GM19099 (cell line): ENCODE results near the gene PTCD2.

Experiments used
- POLR2A ChIP-seq: IDR thresholded peaks from 3 replicates; pipeline ENCODE4 v1.6.1; 2011; ENCODE audit warnings: low read depth; ENCODE audit not compliant: insufficient read length; ENCODE audit errors: extremely low read depth

Gene PTCD2, protein sequence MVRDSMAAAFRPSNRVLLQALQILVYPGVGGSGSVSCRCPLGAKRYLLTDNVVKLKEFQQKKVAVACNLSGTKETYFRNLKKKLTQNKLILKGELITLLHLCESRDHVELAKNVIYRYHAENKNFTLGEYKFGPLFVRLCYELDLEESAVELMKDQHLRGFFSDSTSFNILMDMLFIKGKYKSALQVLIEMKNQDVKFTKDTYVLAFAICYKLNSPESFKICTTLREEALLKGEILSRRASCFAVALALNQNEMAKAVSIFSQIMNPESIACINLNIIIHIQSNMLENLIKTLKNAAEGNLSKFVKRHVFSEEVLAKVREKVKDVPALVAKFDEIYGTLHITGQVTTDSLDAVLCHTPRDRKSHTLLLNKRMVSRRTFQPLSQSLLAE

DNA sequence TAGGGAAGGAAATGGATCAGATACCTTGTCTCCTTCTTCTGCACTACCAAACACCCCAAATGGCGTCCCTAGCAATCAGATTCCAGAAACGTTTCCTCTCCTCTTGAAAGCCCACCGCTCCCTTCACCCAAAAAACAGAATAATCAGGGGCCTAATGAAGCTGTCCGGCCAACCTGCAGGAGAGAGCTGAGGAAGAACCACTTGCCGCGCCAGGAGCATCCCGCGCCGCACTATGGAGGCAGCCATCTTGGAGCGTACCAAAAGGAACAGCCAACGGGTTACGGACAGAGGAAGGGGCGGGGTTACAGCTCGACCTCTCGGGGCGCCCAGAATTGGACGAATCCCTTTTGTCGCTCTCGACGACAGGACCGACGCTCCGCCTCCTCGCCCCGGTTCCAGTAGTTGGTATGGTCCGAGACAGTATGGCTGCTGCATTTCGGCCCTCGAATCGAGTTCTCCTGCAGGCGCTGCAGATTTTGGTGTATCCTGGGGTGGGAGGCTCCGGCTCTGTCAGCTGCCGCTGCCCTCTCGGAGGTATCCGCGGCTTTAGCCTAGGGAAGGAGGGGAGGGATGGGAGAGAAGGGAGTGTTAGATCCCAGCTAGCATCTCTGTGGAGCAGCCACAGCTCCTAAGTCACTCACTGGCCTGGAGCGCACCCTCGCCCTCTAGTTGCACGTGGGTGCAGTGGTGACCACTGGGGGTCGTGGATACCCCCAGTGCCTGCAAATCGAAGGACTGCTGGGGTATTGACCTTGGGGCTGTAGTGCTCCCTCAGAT lies at the start of gene PTCD2, which contains the start of gene MRPS27:
PTCD2 (plus strand) TSS at position 398 of the 777 bp plus-strand sequence; CDS start at position 408, 10 bp downstream.
MRPS27 (minus strand) TSS at position 265 of the 777 bp plus-strand sequence; CDS start at position 246, 19 bp downstream.
- TF ChIP-seq POLR2A = peak; percentile 94

DNA sequence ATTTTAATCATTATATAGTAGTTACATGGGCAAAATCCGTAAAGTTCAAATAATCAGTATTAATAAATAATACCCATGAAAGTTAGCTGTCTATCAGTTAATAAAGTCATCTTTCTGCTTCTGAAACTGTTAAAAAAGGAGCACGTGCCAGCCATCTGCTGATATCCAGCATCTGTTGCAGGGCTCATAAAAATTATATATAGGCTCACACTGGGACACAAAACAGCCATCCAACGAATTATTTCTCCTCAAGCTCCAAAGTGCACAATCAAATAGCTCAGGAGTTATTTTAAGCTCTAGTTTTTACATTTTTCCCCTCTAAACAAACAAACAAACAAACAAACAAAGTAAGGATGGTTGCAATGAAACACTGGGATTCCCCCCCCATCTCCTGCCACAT lies 48.5 kb upstream of the PTCD2 start:
- TF ChIP-seq POLR2A = no peak

DNA sequence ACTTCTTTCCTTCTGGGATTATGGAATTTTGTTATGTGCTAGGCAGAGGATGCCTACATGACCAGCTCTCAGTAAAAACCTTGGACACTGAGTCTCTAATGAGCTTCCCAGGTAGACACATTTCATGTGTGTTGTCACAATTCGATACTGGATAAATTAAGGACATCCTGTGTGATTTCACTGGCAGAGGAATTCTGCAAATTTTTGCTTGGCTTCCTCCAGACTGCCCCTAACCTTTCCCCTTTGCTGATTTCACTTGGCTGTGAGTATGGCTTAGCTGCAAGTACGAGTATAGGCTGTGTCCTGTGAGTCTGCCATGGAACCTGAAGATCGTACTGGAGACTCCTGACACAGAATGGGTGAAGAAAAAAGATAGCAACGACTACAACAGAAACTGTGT lies 47.8 kb upstream of the PTCD2 start:
- no peak for TF ChIP-seq POLR2A

DNA sequence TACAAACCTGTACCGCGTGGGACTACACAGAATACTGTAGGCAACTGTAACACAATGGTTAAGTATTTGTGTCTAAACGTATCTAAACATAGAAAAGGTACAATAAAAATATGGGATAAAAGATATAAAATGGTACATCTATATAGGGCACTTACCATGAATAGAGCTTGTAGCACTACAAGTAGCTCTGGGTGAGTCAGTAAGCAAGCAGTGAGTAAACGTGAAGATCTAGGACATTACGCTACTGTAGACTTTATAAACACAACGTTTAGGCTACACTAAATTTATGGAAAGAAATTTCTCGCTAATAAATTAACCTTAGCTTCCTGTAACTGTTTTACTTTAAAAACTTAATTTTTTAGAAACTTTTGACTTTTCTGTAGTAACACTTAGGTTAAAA lies 46.6 kb upstream of the PTCD2 start:
- TF ChIP-seq POLR2A = no peak

DNA sequence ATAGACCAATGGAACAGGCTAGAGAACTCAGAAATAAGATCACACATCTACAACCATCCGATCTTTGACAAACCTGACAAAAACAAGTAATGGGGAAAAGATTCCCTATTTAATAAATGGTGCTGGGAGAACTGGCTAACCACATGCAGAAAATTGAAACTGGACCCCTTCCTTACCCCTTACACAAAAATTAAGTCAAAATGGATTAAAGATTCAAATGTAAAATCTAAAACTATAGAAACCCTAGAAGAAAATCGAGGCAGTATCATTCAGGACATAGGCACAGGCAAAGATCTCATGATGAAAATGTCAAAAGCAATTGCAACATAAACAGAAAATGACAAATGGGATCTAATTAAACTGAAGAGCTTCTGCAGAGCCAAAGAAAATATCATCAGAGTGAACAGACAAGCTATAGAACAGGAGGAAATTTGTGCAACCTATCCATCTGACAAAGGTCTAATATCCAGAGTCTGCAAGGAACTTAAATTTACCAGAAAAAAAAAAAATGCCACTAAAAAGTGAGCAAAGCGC lies 43.9 kb upstream of the PTCD2 start:
- no peak for TF ChIP-seq POLR2A

DNA sequence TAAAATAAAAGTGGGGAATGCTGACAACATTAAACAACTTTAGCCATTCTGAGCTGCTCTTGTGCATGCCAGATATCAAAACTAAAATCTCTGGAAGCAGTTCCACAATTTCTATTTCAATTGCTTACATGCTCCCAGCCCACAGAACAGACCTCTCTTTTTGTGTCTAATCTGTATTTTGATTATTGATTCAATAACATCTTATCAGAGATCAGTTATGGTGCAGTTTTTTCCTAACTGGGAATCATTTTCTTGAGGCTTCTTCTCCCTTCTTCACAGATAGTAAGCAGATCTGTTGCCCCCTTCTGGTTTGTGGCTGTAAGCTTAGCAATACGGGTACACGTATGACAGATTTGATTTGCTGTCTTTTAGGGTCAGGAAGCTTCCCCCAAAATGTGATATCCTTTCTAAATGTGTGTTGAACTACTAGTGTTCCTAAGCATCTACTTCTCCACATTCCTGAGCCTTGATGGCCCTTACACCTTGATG lies 39.5 kb upstream of the PTCD2 start:
- TF ChIP-seq POLR2A = no peak

DNA sequence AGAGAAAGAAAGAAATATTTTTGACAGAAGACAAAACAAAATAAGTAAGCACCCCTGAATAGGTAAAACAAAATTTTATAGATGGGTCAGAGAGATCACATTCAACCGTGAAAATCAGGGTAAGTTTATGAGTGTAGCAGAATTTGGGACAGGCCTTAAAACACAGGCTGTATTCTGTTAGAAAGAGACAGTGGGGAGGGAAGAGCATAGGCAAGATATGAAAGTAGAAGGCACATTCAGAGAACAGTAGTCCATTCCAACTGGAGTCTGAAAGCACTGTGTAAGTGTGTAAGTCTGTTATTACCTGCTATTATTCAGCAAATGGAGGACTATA lies 38.8 kb upstream of the PTCD2 start:
- TF ChIP-seq POLR2A = no peak

DNA sequence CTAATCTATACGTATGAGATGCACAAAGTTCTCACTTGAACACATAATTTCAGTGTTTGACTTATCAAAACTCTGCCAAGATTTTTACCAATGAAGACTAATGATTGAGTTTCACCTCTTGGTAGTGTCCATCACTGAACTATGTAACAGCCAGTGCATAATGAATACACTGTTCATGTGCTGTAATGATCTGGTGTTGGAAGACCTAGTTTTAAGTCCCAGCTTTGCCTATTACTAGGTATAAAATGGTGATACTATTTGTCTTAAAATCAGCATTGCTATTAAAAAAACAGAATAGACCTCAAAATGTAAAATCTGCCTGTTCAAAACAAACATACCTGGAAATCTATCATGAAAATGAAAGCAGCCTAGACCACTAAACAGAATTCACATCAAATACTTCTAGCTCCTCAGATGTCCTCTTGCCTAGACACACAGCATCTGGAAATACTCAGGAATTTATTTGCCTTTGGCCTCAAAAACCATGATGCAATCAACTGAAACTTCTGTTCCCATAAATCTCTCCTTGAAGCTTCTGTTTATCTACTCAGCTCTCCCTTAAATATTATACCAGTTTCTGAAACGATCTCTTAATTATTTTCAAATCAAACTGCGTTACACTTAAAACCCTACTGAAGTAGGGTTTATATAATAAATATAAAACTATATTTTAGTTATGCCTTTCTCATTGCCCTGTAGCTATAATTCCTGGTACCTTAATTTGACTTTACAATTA lies 38.2 kb upstream of the PTCD2 start:
- no peak for TF ChIP-seq POLR2A

DNA sequence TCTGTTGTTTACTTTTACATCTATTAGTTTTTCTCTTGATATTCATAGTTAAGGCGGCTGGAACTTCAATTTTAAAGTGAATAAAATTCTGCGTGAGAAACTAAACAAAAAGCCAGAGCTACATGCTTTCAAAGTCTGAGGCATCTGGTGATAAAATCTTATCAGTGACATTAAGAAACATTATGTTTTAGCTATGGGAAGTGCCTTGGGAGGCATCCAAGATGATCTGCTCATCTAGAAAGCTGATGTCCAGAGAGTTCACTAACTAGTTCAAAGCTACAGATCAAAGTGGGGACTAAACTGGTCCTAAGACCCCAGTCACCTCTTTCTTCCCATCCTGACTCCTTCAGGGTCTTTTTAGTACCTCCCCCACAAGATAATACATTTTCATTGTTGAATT lies 37.3 kb upstream of the PTCD2 start:
- TF ChIP-seq POLR2A = no peak

DNA sequence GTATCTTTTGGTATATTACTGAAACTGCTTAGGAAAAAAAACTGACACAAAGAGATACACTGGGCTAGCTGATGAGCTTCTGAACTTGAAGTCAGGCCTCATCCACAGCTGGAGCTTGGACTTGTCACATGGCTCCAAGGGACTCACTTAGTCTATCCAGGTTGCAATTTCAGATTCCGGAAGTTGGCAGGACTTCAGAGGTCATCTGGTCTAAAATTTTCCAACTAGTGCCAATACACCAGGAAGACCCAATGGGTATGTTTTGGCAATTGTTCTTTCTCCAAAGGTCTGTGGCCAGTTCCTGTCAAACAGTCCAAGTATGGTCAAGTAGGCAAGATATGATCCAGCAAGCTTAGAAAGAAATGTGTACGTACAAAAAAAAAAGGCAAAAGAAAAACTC lies 36.8 kb upstream of the PTCD2 start:
- TF ChIP-seq POLR2A = no peak

DNA sequence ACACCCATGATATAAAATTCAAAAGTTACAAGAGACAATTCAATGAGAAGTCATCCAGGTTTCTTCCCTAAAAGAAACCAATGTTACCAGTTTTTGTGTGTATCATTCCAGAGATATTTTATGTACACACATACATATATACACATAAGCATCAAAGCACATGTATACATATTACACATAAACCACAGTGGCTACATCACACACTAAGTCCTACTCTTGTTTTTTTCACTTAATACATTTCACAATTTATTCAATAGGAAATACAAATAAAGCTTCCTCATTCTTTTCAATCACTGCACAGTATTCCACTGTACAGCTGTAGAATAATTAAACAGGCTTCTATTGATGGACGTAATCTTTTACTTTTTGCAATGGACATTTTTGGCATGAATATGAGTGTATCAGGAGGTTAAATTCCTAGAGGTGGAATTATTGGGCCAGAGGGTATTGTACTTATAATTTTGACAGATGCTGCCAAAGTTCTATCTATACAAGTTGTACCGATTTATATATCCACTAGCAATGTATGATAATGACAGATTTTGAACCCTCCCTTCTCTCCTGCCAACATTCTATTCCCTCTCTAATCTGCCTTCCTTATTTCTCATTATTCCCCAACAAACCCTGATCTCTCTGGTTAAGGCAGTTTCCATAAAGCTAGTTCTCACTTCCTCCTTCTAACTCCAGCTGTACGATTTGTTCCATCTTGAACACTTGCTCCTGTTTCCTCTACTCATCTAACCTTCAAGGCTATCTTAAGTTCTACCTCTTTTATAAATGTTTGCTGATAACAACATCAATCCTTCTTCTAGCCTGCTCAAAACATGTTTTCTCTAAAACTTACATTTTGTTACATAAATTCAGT lies 35.4 kb upstream of the PTCD2 start:
- no peak for TF ChIP-seq POLR2A

DNA sequence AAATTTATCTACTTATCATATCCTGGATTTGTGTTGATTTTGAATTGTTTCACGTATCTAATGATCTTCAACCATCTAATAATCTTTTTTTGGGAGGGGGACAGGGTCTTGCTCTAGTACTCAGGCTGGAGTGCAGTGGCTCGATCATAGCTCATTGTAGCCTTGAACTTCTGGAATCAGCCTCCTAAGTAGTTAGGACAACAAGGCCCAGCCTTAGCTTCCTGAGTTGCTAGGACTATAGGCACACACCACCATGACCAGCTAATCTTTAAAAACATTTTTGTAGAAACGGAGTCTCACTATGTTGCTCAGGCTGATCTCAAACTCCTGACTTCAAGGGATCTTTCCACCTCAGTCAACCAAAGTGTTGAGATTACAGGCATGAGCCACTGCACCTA lies 34.8 kb upstream of the PTCD2 start:
- TF ChIP-seq POLR2A = no peak

DNA sequence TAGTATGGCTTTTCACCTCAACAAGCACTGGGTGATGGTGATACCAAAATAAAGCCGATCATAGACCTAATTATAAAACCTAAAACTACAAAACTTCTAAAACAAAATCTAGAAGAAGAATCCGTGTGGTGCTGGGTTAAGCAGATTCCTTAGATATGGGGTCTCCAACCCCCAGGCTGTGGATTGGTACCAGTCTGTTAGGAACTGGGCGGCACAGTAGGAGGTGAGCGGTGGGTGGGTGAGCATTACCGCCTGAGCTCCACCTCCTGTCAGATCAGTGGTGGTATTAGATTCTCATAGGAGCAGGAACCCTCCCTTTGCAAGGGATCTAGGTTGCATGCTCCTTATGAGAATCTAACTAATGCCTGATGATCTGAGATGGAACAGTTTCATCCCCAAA lies 33.4 kb upstream of the PTCD2 start:
- TF ChIP-seq POLR2A = no peak

DNA sequence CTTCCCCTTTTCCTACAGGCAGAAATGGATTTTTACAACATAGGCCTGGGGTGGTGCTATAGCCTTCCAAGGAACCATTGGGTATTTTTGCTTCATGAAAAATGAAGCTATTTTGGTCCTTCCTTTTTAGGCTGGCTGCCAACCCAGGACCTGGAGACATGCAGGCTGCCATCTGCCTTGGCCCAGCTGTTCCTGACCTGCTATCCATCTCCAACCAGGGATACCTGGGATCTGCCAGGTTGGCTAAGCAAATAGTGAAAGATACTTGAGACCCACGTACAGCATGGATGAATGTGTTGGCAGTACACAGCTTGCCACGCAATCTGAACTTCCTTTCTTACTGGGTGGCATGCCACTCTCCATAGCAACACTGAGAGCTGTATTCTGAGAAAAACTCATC lies 31.2 kb upstream of the PTCD2 start:
- no peak for TF ChIP-seq POLR2A
